NCI-H2107 treated with DMSO at 0.1 percent for 48 hours (cell line): Measurements from ENCODE around the gene SUMF1.
"Not testable (repeated sequence)": the region's sequence is repeated elsewhere in the genome, so short reads cannot be mapped to it uniquely, and the experiment has no call there.

Experiments
- DNase-seq: peaks from one replicate; lab custom pipeline; 2025; ENCODE audit not compliant: unreplicated experiment; lab: John Stamatoyannopoulos, UW

SUMF1 gene

DNA sequence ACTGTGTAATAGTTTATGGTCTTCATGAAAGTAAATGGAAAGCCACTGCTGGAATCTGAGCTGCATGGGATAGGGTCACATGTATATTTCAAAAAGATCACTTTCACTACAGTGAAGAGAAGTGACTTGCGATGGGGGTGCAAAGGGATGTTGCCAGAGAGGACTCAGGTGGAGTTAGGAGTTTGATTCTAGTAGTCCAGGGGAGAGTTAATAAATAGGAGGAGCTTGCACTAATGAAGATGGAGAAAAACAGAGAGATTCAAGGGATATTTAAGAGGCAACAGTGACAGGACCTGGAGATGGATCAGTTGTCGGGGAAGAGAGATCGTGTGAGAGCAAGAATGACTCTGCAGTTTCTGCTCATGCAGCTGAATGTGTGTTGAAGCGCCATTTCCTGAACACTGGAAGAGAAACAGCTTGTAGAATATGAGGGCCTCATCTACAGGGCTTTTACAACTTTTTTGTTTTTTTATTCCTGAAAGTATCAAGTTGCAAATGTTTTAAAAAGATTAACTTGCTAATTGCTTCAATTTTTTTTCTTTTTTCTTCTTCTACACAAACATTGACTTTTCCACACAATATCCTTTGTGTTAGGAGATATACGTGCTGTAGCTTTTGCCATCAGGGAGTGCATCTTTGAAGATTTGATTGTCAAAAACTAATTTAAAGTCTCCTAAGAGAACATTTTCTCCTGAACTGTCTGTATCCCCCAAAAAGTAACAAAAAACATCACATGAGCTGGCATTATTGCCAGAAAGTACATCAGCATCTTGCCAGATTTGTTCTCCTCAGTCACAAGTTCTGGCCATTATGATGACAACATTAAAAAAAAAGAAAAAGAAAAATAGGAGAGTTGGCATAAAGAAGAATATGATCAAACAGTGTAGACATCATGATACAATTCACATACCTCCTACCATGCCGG lies 126.4 kb downstream of the SUMF1 start:
- DNase-seq, result no peak

DNA sequence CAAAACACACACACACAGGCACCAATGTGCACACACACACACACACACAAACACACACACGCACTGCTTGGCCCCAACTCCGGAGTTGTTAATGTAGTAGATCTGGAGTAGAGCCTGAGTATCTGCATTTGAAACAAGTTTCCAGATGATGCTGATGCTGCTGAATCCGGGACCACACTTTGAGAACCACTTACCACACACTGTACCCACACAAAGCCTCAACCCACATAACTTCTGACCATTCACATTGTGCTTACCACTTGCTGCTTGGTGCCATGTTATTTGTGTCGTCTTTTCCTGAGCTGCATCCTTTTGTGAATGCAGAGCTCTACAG lies 127.0 kb downstream of the SUMF1 start:
- no peak for DNase-seq

DNA sequence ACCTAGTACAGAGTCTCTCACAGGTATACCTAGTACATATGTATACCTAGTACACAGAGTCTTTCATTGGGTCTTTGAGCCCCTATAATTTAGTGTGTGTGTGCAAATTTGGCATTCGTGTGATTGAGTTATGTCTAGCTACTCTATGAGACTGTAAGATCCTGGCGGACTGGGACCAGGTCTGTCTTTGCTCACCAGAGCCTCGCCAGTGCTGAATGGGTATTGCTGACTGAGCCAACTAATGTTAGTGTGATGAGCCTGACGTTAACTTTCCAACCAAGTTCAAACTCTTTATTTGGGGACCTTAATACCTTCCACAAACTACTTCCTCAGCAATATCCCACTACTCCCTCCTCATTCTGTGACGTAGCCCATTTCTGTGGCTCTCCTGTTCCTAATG lies 128.3 kb downstream of the SUMF1 start:
- no peak for DNase-seq

DNA sequence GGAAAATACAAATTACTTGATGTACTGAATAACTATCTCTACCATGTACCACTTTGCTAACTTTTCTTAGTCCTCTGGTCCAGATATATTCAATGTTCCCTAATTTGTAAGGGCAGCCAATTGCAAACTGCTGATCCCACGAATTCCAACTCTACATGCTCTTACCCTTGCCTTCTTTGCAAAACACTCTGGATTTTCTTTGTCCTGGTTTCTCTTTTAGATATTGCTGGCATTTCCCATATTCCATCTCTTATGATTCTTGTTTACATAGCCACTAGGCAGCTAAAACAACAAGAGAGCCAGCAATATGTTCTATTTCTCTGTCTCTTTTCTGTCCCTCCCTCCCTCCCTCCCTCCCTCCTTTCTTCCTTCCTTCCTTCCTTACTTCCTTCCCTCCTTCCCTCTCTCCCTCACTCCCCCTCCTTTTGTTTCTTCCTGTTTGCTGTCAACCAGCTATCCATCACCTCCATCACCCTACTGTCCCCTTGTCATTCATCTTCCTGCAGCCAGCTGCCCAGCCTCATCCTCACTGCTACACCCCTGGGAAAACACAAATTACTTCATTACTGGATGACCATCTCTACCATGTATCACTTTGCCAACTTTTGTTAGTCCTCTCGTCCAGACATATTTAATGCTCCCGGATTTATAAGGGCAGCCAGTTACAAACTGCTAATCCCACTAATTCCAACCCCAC lies 130.1 kb downstream of the SUMF1 start:
- no peak for DNase-seq

DNA sequence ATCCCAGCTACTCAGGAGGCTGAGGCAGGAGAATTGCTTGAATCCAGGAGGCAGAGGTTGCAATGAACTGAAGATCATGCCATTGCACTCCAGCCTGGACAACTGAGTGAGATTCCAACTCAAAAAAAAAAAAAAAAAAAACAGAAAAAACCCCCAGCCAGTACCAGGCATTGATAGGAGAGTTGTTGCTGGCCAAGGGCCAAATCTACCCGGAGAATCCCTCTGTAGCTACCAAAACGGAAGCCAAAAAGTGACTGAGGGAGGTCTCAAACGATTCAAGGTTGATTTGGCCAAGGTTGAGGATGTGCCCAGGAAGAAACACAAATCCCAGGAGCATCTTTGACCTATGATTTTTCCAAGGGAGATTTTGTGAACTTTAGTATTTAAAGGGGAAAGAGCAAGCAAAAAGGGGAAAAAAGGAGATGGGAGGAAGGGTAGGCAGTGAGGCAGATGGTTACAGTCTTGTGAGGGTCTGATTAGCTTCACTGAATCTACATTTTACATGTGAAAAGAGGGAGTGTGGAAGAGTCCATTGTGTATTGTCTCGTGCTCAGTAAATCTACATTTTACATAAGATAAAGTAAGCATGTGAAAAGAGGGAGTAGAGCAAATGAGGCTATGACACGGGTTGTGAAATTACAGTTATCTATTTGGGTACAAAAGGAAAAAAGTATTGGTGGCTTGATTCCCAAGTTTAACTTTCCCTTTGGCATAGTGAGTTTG lies 131.1 kb downstream of the SUMF1 start:
- DNase-seq, result no peak

DNA sequence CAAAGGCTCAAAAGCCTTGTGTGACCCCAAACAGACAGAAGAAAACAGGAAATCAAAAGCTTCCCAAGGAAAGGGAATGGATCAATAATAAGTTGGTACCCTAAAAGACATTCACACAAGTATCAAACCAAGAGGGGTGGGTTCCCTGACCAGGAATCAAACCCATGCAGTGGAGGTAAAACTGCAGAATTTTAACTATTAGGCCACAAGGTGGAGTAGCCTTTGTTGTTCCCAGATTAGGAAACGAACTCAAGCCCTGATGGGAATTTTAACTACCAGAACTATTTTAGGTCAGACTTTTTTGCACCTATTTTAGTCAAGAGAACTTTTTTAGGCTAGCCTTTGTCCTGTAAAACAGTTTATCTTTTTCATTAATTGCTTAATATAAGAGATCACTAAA lies 132.5 kb downstream of the SUMF1 start:
- no peak for DNase-seq

DNA sequence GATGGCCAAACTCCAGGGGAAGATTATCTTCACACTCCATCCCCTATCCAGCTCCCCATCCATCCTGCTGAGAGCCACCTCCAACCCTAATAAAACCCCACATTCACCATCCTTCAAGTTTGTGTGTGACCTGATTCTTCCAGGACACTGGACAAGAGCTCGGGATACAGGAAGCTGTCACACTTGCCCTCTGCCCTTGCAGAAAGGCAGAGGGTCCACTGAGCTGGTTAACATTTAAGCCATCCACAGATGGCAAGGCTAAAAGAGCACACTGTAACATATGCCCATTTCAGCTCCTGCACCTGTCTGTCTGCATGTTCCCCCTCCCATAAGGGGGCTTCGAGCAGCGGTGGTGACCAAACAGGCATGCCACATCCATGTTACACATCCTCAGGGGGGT lies 134.1 kb downstream of the SUMF1 start:
- DNase-seq, result no peak

DNA sequence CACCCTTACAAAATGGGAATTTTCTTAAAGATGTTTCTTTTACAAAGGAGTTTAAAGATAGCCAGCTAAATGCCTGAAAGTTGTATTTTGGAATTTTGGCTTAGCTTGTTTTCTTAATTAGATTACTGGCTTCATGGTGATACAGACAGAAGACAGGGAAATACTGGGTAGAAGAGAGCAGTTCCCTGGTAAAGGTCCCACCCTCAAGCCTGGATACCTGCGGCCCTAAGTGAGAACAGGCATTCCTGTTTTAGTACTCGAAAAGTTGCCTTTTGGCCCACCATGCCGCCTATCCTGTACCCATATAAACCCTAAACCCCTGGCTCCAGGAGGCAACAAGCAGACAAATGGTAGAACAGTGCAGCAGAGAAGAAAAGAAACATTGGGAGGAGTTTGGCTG lies 134.5 kb downstream of the SUMF1 start:
- no peak for DNase-seq

DNA sequence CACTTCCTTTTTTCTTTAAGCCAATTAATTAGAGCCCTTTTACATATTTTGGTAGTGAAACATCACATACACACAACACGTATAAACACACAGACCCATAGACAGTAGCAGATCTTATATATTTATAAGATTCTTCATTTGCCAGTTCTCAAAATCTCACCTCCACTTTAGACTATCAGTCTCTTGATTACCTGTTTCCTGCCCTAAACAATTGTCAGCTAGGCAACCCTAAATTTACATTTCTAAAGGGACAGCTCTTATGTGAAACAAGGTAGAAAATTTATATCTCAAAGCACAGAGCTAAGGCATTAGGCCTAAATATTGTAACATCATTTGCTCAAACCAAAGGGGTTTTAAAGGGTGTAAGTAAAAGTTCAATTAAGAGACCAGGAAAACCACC lies 135.0 kb downstream of the SUMF1 start:
- no peak for DNase-seq

DNA sequence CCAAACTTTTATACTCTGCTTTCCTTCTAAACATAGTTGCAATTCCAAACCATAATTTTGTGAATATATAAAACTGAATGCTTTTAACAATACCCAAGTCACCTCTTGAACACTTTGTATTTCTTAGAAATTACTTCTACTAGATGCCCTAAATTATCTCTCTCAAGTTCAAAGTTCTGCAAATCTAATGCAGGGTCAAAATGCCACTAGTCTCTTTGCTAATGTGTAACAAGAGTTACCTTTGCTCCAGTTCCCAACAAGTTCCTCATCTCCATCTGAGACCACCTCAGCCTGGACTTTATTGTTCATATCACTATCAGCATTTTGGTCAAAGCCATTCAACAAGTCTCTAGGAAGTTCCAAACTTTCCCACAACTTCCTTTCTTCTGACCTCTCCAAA lies 137.3 kb downstream of the SUMF1 start:
- DNase-seq, result not testable (repeated sequence)

DNA sequence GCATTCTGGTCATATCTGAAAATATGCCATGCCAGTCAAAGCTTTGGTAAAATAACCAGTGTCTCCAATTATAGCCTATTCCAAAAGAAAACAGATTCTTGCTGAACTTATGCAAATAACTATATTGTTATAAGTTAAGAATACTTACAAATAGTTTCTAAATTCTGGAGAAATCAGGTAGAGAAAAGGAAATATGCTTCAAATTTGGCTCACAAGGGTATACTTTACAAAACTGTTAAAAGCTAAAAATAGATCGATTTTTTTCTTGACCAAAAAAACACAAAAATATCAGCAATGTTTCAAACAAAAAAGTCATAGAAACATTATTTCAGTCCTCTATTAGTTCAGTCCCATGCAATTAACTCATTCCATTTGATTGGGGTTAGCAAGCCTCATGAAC lies 140.2 kb downstream of the SUMF1 start:
- DNase-seq, result no peak

DNA sequence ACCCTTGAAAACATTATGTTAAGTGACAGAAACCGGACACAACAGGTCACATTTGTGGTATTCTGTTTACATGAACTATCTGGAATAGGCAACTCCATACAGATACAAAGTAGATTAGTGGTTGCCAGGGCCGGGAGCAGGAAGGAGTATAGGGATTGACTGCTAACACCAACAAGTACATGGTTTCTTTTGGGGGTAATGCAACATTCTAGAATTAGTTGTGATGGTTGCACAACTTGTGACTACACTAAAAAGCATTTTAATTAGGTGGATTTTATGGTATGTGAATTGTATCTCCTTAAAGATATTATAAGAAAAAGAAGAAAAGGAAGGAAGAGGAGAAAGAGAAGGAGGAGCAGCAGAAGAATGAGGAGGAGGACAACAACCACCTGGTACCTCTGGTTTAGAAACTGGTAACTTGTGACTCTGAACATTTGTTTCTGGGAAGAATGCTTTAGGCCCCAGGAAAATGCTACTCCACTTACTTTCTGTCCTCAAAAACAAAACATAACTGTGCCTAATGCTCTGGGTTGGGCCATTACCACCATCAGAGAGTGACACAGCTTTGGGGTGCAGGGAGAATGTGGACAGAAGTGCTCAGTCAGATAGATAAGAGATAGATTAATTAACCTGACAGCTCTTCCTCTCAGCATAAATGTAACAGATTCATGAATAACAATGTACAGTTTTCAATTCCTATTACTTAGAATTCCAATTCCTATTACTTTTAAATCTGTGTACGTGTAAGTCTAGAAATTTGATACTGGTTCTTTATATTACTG lies 143.6 kb downstream of the SUMF1 start:
- no peak for DNase-seq

DNA sequence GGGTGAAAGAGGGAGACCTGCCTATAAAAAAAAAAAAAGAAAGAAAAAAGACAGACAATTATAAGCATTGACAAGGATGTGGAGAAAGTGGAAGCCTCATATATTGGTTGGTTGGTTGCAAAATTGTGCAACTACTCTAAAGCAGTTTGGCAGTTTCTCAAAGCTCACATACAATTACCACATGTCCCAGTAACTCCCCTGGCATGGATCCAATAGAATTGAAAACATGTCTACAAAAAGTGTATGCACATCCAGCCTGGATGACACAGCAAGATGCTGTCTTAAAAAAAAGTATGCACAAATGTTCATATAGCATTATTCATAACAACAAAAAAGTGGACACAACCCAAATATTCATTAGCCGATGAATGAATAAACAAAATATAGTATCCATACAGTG lies 144.4 kb downstream of the SUMF1 start:
- no peak for DNase-seq

DNA sequence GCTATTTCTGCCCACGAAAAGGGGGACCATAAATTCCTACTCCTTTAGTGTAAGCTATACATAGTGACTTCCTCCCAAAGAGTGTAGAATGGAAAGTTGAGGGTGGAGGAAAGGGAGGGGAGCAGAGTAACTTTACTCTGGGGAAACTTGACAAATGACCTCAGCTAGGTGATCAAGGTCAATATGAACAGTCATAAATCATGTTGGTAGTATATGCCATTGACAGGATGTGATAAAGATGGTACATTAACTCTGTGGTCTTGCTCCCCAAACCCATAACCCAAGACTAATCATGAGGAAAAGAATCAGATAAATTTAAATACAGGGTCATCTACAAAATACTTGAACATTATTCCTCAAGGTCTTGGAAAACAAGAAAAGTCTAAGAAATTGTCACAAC lies 145.3 kb downstream of the SUMF1 start:
- no peak for DNase-seq

DNA sequence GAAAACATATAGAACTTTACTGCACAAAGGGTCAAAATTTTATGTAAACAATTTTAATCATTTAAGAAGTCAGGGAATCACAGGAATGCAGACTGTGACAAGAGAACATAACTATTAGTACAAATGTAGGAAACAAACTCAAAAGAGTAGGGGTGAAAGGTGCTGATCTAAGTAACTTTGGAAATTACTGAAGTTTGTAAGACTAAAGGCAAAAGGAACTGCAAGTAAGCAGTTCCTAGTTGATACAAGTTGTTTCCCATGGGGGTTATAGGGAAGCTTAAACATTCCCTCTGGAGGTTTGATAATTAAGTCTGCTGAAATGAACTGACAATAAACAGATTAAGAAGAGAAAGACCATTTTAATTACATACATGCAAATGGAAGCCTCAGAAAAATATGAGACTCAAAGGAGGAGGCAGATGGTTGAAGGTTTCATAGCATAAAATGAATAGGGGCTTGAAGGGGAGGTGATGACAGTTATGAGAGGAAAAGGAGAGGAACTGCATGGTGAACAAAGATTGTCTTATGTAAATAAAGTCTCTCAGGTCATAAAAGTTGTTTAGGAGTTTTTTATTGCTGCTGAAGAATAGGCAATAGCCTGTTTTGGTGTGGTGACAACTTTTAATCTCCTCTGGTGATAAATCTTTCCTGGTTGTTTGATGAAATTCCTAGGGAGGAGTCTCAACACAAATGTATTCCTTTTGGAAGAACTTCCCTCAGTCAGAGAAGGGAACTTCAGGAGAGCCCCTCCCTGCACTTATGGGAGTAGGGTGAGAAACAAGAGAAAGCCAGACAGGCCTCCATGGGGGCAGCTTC lies 146.8 kb downstream of the SUMF1 start:
- DNase-seq, result no peak

DNA sequence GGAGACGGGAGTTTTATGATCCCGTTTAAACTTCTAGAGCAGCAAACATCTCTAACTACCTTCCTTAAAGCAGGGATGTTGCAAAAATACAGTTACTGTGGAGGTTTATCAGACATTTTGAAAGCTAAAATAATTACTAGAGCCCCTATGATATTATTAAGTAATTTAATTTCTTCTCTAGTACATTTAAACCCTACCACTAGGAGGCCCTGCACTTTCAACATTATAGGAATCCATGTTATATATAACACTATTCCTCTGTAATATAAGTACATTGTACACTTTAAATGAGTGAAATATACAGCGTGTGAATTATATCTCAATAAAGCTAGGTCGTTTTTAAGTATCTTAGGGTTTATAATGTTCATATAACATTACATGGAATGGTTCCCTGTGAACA lies 152.4 kb downstream of the SUMF1 start:
- DNase-seq, result no peak

DNA sequence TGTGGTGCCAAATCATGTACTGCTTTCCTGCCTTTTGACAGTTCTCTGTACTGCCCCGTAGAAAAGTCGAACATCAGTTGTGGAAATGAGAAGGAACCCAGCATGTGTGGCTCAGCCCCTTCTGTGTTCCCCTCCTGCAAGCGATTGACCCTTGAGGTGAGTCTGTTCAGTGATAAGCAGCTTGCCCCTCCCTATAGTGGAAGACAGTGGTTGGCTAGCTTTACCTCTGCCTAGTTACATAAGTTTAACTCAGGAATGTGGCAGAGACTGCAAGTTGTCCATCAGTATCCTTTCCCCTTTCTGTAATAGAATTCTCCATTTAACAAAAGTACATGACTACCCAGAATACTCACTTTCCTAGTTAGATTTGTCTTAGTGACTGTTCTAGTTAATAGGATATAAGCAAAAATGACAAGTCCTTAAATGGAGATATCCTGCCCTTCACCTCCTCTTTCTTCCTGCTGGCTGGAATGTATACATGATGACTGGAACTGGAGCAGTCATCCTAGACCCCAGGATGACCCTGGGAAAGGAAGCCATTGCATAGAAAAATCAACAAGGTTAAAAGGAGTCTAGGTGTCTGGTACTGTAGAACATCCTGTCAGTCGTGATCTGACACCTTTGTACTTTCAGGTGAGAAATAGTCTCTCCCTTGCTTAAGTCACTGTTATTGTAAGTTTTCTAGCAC lies 153.3 kb downstream of the SUMF1 start:
- DNase-seq, result no peak

DNA sequence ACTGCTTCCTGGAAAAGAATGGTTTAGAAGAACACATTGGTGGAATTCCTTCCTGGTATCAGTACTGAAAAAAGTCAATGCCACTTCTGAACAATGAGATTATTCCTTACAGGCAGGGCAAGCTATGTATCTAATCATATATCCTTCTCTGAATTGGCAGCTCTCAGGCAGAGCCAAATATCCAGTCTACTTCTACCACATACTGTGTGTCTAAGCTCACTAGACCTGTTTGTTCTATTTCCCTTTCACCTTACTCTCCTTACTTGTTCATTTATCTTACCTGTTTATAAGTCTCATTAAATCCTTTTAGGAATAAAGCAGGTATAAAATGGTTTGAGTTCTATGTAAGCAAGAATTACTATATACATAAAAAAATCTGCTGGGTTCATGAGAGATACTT lies 155.6 kb downstream of the SUMF1 start:
- DNase-seq, result no peak
